A549 treated with AZD2906 at 1 μM for 4 hours (cell line): ENCODE measurements around the gene TRAT1. TPM values are rescaled to one million over a fixed set of nuclear protein-coding genes. Genes with fewer than 3 reads are reported as not detected.

Source experiments
- total RNA-seq: library from RNA; stranded (reverse); fragments of 200-300 nt; extraction: Qiagen RNA extraction; gene quantifications from 5 replicates; pipeline ENCODE4 v1.2.3, GENCODE V29; 2022

The TRAT1 gene, protein sequence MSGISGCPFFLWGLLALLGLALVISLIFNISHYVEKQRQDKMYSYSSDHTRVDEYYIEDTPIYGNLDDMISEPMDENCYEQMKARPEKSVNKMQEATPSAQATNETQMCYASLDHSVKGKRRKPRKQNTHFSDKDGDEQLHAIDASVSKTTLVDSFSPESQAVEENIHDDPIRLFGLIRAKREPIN
- not detected in 5 replicates for total RNA-seq

DNA sequence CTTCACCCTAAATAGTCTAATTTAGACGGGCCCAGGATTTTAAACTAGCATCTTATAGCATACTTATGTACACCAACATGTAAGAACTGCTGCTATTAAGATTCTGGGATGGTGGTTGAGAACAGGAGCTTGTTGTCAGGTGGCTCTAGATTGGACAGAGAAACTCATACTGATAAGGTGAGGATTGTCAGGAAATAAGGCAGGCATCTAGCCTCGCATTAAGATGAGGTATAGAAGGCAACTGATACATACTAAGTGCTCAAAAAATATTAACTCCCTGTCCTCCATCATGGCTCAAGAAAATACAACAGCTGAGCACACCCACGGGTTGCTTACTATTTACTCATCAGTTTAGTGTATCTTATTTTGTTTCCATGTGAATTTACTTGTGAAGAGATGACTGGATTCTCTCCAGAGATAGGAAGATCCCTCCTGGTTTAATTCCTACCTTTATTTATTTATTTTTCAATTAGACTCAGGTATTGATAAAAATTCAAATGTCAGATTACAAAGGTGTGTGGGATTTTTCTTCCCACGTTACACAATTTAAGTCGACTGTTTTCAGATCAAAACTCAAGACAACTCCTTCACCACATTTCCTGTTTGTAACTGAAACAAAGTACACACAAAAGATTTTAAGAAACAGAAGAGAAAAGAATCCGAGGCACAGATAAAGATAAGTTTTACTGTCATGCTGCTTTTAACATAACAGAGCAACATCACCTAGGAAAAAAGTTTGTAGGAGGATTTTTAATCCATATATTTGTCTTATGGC lies at the start of gene TRAT1:
TRAT1 (plus strand) TSS at position 664 of the 775 bp plus-strand sequence. CDS start 142 bp downstream, outside the sequence.

Other genes starting within 250 kb of the TRAT1 start
- 14.2 to 18.8 TPM (median 17.7 TPM) in 5 replicates for gene CIP2A, start 233.3 kb upstream of the TRAT1 start, total RNA-seq
- 3.6 to 4.2 TPM (median 3.8 TPM) in 5 replicates for gene DZIP3, start 233.1 kb upstream of the TRAT1 start, total RNA-seq
- gene RETNLB, start 65.4 kb upstream of the TRAT1 start, total RNA-seq, result not detected in 5 replicates
- not detected in 5 replicates for gene GUCA1C, start 131.1 kb downstream of the TRAT1 start, total RNA-seq